ENCODE results near the gene TSPAN9. TPM values are rescaled to one million over a fixed set of nuclear protein-coding genes. Genes with fewer than 3 reads are reported as not detected.
A peak's percentile ranks its signal among the peaks of the same experiment; 100 is the strongest.

The TSPAN9 gene
- total and polyA plus RNA-seq, 11 donors: 70.0 to 387 (median 151) TPM

DNA sequence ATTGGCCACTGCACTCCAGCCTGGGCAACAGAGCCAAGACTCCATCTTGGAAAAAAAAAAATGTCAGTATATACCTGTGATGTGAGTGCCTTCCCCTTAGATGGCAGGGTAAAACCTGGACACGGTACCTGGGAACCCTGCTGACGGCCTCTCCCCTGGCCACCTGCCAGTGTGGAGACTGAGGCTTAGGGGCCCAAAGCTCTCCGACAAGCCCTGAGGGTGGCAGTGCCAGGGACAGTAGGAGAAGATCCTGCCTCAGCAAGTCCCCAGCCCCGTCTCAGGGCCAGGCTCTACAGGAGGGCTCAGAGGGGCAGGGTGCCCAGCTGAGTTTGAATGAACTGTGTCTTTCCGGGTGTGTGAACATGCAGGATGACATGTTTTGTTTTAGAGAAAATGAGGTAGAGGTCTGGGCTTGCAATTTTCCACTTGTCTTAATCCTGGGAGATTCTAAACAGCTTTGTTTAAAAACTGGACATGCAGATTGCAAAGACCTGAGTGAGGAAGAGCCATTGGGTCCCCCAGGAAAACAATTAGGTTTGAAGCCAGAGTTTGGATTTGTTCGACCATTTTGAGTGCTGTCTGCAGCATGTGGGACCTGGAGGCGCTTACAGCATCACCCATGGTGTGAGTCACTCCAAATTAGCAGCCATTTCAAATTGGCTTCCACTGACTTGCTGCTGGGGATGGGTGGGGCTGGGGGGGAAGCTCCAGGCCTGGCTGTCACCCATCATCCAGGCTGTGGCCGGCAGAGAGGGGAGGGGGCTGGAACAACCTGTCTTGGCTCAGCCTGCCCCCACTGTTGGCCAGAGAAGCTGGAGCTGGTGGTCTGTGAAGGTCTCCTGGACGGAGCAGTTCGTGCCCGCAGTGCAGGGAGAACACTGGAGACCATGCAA is 10.8 kb downstream of the TSPAN9 start:
- H3K4me1 ChIP-seq: peaks cover 4 to 90% (median 70%) of the 10 kb centered on the region in 12 donors
- H3K27me3 ChIP-seq: no peaks in the 10 kb centered on the region
- DNase-seq (no peak), ATAC-seq (no peak)
- peaks cover 0 to 15% (median 0%) of the 10 kb centered on the region in 9 donors for H3K36me3 ChIP-seq
- H3K9me3 ChIP-seq: no peaks in the 10 kb centered on the region
- TF ChIP-seq POLR2A (IDR thresholded peaks at IDR 0.05): no peak
- TF ChIP-seq, protein P1, sequence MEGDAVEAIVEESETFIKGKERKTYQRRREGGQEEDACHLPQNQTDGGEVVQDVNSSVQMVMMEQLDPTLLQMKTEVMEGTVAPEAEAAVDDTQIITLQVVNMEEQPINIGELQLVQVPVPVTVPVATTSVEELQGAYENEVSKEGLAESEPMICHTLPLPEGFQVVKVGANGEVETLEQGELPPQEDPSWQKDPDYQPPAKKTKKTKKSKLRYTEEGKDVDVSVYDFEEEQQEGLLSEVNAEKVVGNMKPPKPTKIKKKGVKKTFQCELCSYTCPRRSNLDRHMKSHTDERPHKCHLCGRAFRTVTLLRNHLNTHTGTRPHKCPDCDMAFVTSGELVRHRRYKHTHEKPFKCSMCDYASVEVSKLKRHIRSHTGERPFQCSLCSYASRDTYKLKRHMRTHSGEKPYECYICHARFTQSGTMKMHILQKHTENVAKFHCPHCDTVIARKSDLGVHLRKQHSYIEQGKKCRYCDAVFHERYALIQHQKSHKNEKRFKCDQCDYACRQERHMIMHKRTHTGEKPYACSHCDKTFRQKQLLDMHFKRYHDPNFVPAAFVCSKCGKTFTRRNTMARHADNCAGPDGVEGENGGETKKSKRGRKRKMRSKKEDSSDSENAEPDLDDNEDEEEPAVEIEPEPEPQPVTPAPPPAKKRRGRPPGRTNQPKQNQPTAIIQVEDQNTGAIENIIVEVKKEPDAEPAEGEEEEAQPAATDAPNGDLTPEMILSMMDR (IDR thresholded peaks at IDR 0.05): no peak
- intact Hi-C loops (cut with DNase I): no loop called here
- 77 to 85% (median 81%) methylated on average over 10 to 11 of the region's 11 CpGs for WGBS, 4 donors
- no peak overlapping the region for H3K4me3 ChIP-seq
- H3K27ac ChIP-seq: peak overlapping the region in 1 of 12 donors; percentile 82

- no peak for TF ChIP-seq POLR2A (IDR thresholded peaks at IDR 0.05)
- TF ChIP-seq, protein P1 (IDR thresholded peaks at IDR 0.05): no peak
- intact Hi-C loops (cut with DNase I): no loop called here
- Histone ChIP-seq H3K4me1 (peaks cover 4 to 82% (median 60%) of the 10 kb centered on the region in 12 donors), H3K9me3 (no peaks in the 10 kb centered on the region), H3K27ac (no peak overlapping the region), H3K4me3 (no peak overlapping the region), H3K27me3 (no peaks in the 10 kb centered on the region), H3K36me3 (peaks cover 0 to 14% (median 0%) of the 10 kb centered on the region in 9 donors)
- ATAC-seq (no peak), DNase-seq (no peak)
- WGBS, 4 donors: 93 to 98% (median 96%) methylated on average over 5 of the region's 5 CpGs
Measured at GRCh38 chr12:3089588-3089987, 12.4 kb downstream of the TSPAN9 start.

GRCh38 chr12:3090240-3091037 is 13.3 kb downstream of the TSPAN9 start:
- 64 to 85% (median 81%) methylated on average over 12 to 17 of the region's 17 CpGs for WGBS, 4 donors
- intact Hi-C loops (cut with DNase I): no loop called here
- no peaks in the 10 kb centered on the region for H3K27me3 ChIP-seq
- peaks cover 0 to 12% (median 0%) of the 10 kb centered on the region in 9 donors for H3K36me3 ChIP-seq
- TF ChIP-seq POLR2A (IDR thresholded peaks at IDR 0.05): no peak
- TF ChIP-seq, protein P1 (IDR thresholded peaks at IDR 0.05): no peak
- ATAC-seq (no peak), DNase-seq (no peak)
- no peak overlapping the region for H3K4me3 ChIP-seq
- H3K27ac ChIP-seq: peak overlapping the region in 2 of 12 donors; percentile 24 to 27
- H3K4me1 ChIP-seq: peaks cover 4 to 74% (median 52%) of the 10 kb centered on the region in 12 donors
- no peaks in the 10 kb centered on the region for H3K9me3 ChIP-seq

- no peak for TF ChIP-seq POLR2A (IDR thresholded peaks at IDR 0.05)
- TF ChIP-seq, protein P1 (IDR thresholded peaks at IDR 0.05): no peak
- Histone ChIP-seq H3K4me3 (no peak overlapping the region), H3K27me3 (no peaks in the 10 kb centered on the region), H3K9me3 (no peaks in the 10 kb centered on the region), H3K27ac (peak overlapping the region in 2 of 12 donors; percentile 24 to 27), H3K4me1 (peaks cover 4 to 69% (median 47%) of the 10 kb centered on the region in 12 donors), H3K36me3 (peaks cover 0 to 12% (median 0%) of the 10 kb centered on the region in 9 donors)
- DNase-seq (no peak), ATAC-seq (no peak)
- intact Hi-C loops (cut with DNase I): no loop called here
- WGBS, 4 donors: 70 to 78% (median 74%) methylated on average over 7 of the region's 7 CpGs
Measured at GRCh38 chr12:3091038-3091319, 13.8 kb downstream of the TSPAN9 start.

All from heart left ventricle (tissue), 16 donors.